HL-60/S4 (cell line): ENCODE data around the gene IPO7.

ENCODE experiments used
- in situ Hi-C: fragments of 300-500 bp; cut with MboI; formaldehyde crosslinking; loops from 2 replicates; pipeline ENCODE4 v1.14.3; 2022; ENCODE audit warnings: low sequenced_read_pairs

IPO7 gene

GRCh38 chr11:9489080-9489765 lies 104.8 kb downstream of the IPO7 start:
- in situ Hi-C loops, result no loop called here

GRCh38 chr11:9490376-9490775 lies 105.9 kb downstream of the IPO7 start:
- in situ Hi-C loops, result no loop called here

GRCh38 chr11:9493492-9493891 lies 109.0 kb downstream of the IPO7 start:
- in situ Hi-C loops, result no loop called here

- in situ Hi-C loops, result no loop called here
Observed at GRCh38 chr11:9494316-9494715, 109.9 kb downstream of the IPO7 start.

GRCh38 chr11:9495803-9496514 lies 111.5 kb downstream of the IPO7 start:
- in situ Hi-C loops, result no loop called here
